ENCODE results near the gene TMC4. TPM values are rescaled to one million over a fixed set of nuclear protein-coding genes. Genes with fewer than 3 reads are reported as not detected.

TMC4 gene
- total RNA-seq, 1 donor from 2014 or later, result 7.1 TPM

- H3K4me1 ChIP-seq, result no peaks in the 10 kb centered on the region
- H3K36me3 ChIP-seq, result peaks cover 94 to 96% of the 10 kb centered on the region in 2 donors
- H3K27me3 ChIP-seq, result no peaks in the 10 kb centered on the region
- no peak for TF ChIP-seq CTCF (IDR thresholded peaks at IDR 0.05)
- DNase-seq (ENCODE audit: low spot score in 2 of 2), result no peak
- H3K27ac ChIP-seq, result no peak overlapping the region
- H3K4me3 ChIP-seq, result no peak overlapping the region
- no peaks in the 10 kb centered on the region for H3K9me3 ChIP-seq
- intact Hi-C loops (cut with DNase I), result no loop called here
Observed at GRCh38 chr19:54147676-54148075, 25.3 kb downstream of the TMC4 start.

GRCh38 chr19:54145541-54146158 lies 27.3 kb downstream of the TMC4 start:
- H3K36me3 ChIP-seq, result peaks cover 78 to 81% of the 10 kb centered on the region in 2 donors
- H3K9me3 ChIP-seq, result no peaks in the 10 kb centered on the region
- H3K4me3 ChIP-seq, result no peak overlapping the region
- H3K27me3 ChIP-seq, result no peaks in the 10 kb centered on the region
- peaks cover 0 to under 1% of the 10 kb centered on the region in 2 donors for H3K4me1 ChIP-seq
- no peak overlapping the region for H3K27ac ChIP-seq
- no peak for TF ChIP-seq CTCF (IDR thresholded peaks at IDR 0.05)
- intact Hi-C loops (cut with DNase I), result no loop called here
- DNase-seq (ENCODE audit: low spot score in 2 of 2), result no peak

GRCh38 chr19:54142166-54142780 lies 30.7 kb downstream of the TMC4 start:
- DNase-seq (ENCODE audit: low spot score in 2 of 2), result no peak
- no peak for TF ChIP-seq CTCF (IDR thresholded peaks at IDR 0.05)
- intact Hi-C loops (cut with DNase I), result no loop called here
- H3K9me3 ChIP-seq, result no peaks in the 10 kb centered on the region
- H3K4me3 ChIP-seq, result no peak overlapping the region
- H3K4me1 ChIP-seq, result peaks cover 0 to 10% of the 10 kb centered on the region in 2 donors
- H3K27me3 ChIP-seq, result no peaks in the 10 kb centered on the region
- peaks cover 46 to 51% of the 10 kb centered on the region in 2 donors for H3K36me3 ChIP-seq
- H3K27ac ChIP-seq, result no peak overlapping the region

GRCh38 chr19:54141356-54141755 lies 31.6 kb downstream of the TMC4 start:
- peaks cover 0 to 10% of the 10 kb centered on the region in 2 donors for H3K4me1 ChIP-seq
- H3K27ac ChIP-seq, result no peak overlapping the region
- peaks cover 36 to 41% of the 10 kb centered on the region in 2 donors for H3K36me3 ChIP-seq
- H3K9me3 ChIP-seq, result no peaks in the 10 kb centered on the region
- no peak overlapping the region for H3K4me3 ChIP-seq
- intact Hi-C loops (cut with DNase I), result no loop called here
- H3K27me3 ChIP-seq, result no peaks in the 10 kb centered on the region
- TF ChIP-seq CTCF (IDR thresholded peaks at IDR 0.05), result no peak
- no peak for DNase-seq (ENCODE audit: low spot score in 2 of 2)

GRCh38 chr19:54138489-54139256 lies 34.3 kb downstream of the TMC4 start:
- peaks cover 0 to 15% of the 10 kb centered on the region in 2 donors for H3K4me1 ChIP-seq
- no peaks in the 10 kb centered on the region for H3K9me3 ChIP-seq
- no peaks in the 10 kb centered on the region for H3K27me3 ChIP-seq
- peak overlapping the region; percentile 96 to 98 for H3K27ac ChIP-seq
- DNase-seq (ENCODE audit: low spot score in 2 of 2), result no peak
- intact Hi-C loops (cut with DNase I), result no loop called here
- TF ChIP-seq CTCF (IDR thresholded peaks at IDR 0.05), result no peak
- peaks cover 10 to 15% of the 10 kb centered on the region in 2 donors for H3K36me3 ChIP-seq
- H3K4me3 ChIP-seq, result peak overlapping the region; percentile 95 to 98
